Right lobe of liver (tissue), 4 donors: ENCODE results near the gene PKDREJ.

Experiments
- CTCF ChIP-seq, 4 donors: fragments of 200-600 bp in 3 of 4; fragments of 450-650 bp in 1 of 4; IDR thresholded peaks; one replicate each; pipeline versions ENCODE4 v1.5.1 to v1.8.0; 2016 to 2022; ENCODE audit warnings: antibody characterized with exemption in 4 of 4, mild to moderate bottlenecking in 2 of 4
- POLR2A ChIP-seq: fragments of 450-650 bp; IDR thresholded peaks from one replicate; pipeline ENCODE4 v1.6.1; 2017; ENCODE audit warnings: antibody characterized with exemption, mild to moderate bottlenecking
- donor health status: DM: no; HTN: no; CAD: no.
- donor health status: DM: no; HTN: no; CAD: no.
- donor health status: DM: no; HTN: yes; CAD: no.

DNA sequence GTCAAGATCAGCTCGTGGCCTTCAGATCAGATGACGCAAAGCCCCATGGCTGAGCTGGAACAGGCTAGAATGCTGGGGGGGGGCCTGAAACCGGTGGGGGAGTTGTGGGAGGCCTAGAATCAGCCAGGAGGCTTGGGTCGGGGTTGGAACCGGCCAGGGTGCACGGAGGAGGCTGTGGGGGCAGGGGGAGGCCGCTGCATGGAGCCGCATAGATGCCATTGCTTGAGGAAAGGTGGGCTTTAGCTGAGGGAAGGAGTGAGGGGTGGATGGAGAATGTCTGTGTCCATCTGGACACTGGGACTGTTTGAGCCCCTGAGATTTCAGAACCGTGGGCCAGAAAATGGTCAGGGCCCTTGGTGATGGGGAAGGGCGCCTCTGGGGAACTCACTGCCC, 38.2 kb downstream of the PKDREJ start:
- TF ChIP-seq POLR2A = no peak
- TF ChIP-seq CTCF (IDR thresholded peaks at IDR 0.05) = no peak
